MM.1S (cell line): ENCODE measurements around the gene PERCC1.

Experiments
- DNase-seq: peaks from one replicate; pipeline ENCODE4 v3.0.0-alpha.2; 2015
- H2AFZ ChIP-seq: fragments of 300-600 bp; sonication (generic); 2 replicates; pipeline ENCODE4 v1.6.0; 2016; ENCODE audit warnings: antibody characterized with exemption, low read length
- H3F3A ChIP-seq: fragments of 300-600 bp; sonication (generic); 2 replicates; pipeline ENCODE4 v1.6.1; 2016; ENCODE audit warnings: mild to moderate bottlenecking, antibody characterized with exemption, low read length, moderate library complexity, mixed read lengths; ENCODE audit not compliant: insufficient read depth
- H3K27ac ChIP-seq: fragments of 300-600 bp; sonication (generic); 2 replicates; pipeline ENCODE4 v1.5.1; 2016; ENCODE audit warnings: mild to moderate bottlenecking, low read length
- H3K27me3 ChIP-seq: fragments of 300-600 bp; sonication (generic); replicated peaks from 2 replicates; pipeline ENCODE4 v1.6.0; 2016; ENCODE audit warnings: low read length; ENCODE audit not compliant: insufficient read depth
- H3K36me3 ChIP-seq: fragments of 300-600 bp; sonication (generic); replicated peaks from 2 replicates; pipeline ENCODE4 v1.6.1; 2016; ENCODE audit warnings: mild to moderate bottlenecking, low read length, mixed read lengths; ENCODE audit not compliant: insufficient read depth
- H3K4me1 ChIP-seq: fragments of 300-600 bp; sonication (generic); 2 replicates; pipeline ENCODE4 v1.6.1; 2016; ENCODE audit warnings: low read length, mixed read lengths
- H3K4me2 ChIP-seq: fragments of 300-600 bp; sonication (generic); 2 replicates; pipeline ENCODE4 v1.6.0; 2016; ENCODE audit warnings: low read depth, low read length
- H3K4me3 ChIP-seq: fragments of 300-600 bp; sonication (generic); 2 replicates; pipeline ENCODE4 v1.5.1; 2016; ENCODE audit warnings: low read length, mixed read lengths
- H3K79me2 ChIP-seq: fragments of 300-600 bp; sonication (generic); 2 replicates; pipeline ENCODE4 v1.6.1; 2016; ENCODE audit warnings: mixed run types, low read length, mixed read lengths
- H3K9ac ChIP-seq: fragments of 300-600 bp; sonication (generic); 2 replicates; pipeline ENCODE4 v1.6.1; 2016; ENCODE audit warnings: low read length, mixed read lengths
- H3K9me2 ChIP-seq: fragments of 300-600 bp; sonication (generic); replicated peaks from 2 replicates; pipeline ENCODE4 v1.6.1; 2016; ENCODE audit warnings: mild to moderate bottlenecking, low read length, mixed read lengths; ENCODE audit not compliant: insufficient read depth
- H3K9me3 ChIP-seq: fragments of 300-600 bp; sonication (generic); replicated peaks from 2 replicates; pipeline ENCODE4 v1.6.1; 2016; ENCODE audit warnings: mild to moderate bottlenecking, low read length, mixed read lengths; ENCODE audit not compliant: insufficient read depth
- H4K20me1 ChIP-seq: fragments of 300-600 bp; sonication (generic); 2 replicates; pipeline ENCODE4 v1.6.1; 2016; ENCODE audit warnings: mild to moderate bottlenecking, low read length, moderate library complexity, mixed read lengths; ENCODE audit not compliant: insufficient read depth
- CTCF ChIP-seq: fragments of 300-600 bp; sonication (generic); IDR thresholded peaks from 2 replicates; pipeline ENCODE4 v1.5.1; 2016; ENCODE audit warnings: antibody characterized with exemption, low read length, mixed read lengths
- EZH2 ChIP-seq: fragments of 300-600 bp; sonication (generic); optimal IDR thresholded peaks from 2 replicates; pipeline ENCODE3; 2017; ENCODE audit warnings: low read depth, mild to moderate bottlenecking, antibody characterized with exemption, low read length, mixed read lengths
- EZH2phosphoT487 ChIP-seq: fragments of 300-600 bp; sonication (generic); IDR thresholded peaks from 2 replicates; pipeline ENCODE4 v1.6.1; 2018; ENCODE audit warnings: antibody characterized with exemption, low read length

The PERCC1 gene

GRCh38 chr16:1401758-1402154 lies 29.1 kb upstream of the PERCC1 start:
- Histone ChIP-seq H3K9ac (no peak overlapping the region), H3K4me1 (no peaks in the 10 kb centered on the region), H3K9me2 (no peaks in the 10 kb centered on the region), H3K36me3 (peaks cover 6% of the 10 kb centered on the region; the same call in 1 of the 2 replicates), H3K27ac (no peak overlapping the region), H3K4me3 (no peak overlapping the region), H3F3A (no peaks in the 10 kb centered on the region), H3K4me2 (no peak overlapping the region), H3K79me2 (peaks cover 38% of the 10 kb centered on the region), H3K27me3 (no peaks in the 10 kb centered on the region), H2AFZ (no peak overlapping the region), H3K9me3 (no peaks in the 10 kb centered on the region), H4K20me1 (no peaks in the 10 kb centered on the region)
- TF ChIP-seq EZH2phosphoT487 = no peak
- no peak for TF ChIP-seq CTCF
- no peak for TF ChIP-seq EZH2
- no peak for DNase-seq

GRCh38 chr16:1403036-1403435 lies 27.8 kb upstream of the PERCC1 start:
- Histone ChIP-seq H3K4me1 (no peaks in the 10 kb centered on the region), H3K9me2 (no peaks in the 10 kb centered on the region), H3K79me2 (peaks cover 49% of the 10 kb centered on the region), H3K4me2 (no peak overlapping the region), H3K27ac (no peak overlapping the region), H3K27me3 (no peaks in the 10 kb centered on the region), H3K9ac (no peak overlapping the region), H3K4me3 (no peak overlapping the region), H2AFZ (no peak overlapping the region), H4K20me1 (peaks cover 6% of the 10 kb centered on the region), H3K9me3 (no peaks in the 10 kb centered on the region), H3F3A (no peaks in the 10 kb centered on the region), H3K36me3 (peaks cover 6% of the 10 kb centered on the region; the same call in 1 of the 2 replicates)
- DNase-seq = no peak
- no peak for TF ChIP-seq CTCF
- TF ChIP-seq EZH2 = no peak

- Histone ChIP-seq H4K20me1 (peaks cover 6% of the 10 kb centered on the region), H3K4me3 (no peak overlapping the region), H2AFZ (no peak overlapping the region), H3K4me2 (no peak overlapping the region), H3F3A (no peaks in the 10 kb centered on the region), H3K9me2 (no peaks in the 10 kb centered on the region), H3K79me2 (peaks cover 56% of the 10 kb centered on the region), H3K27ac (no peak overlapping the region), H3K9ac (no peak overlapping the region), H3K9me3 (no peaks in the 10 kb centered on the region), H3K4me1 (0 out of 2 replicates have a peak, but pooled peaks cover 2% of the 10 kb centered on the region), H3K36me3 (peaks cover 6% of the 10 kb centered on the region; the same call in 1 of the 2 replicates), H3K27me3 (no peaks in the 10 kb centered on the region)
- no peak for DNase-seq
- TF ChIP-seq CTCF = no peak
- no peak for TF ChIP-seq EZH2
- TF ChIP-seq EZH2phosphoT487 = no peak
These were observed 27.1 kb upstream of the PERCC1 start for GRCh38 chr16:1403733-1404132.
